GM12878 (cell line): ENCODE data around the gene TNK1. TPM values are rescaled to one million over a fixed set of nuclear protein-coding genes. Genes with fewer than 3 reads are reported as not detected.
A peak's percentile ranks its signal among the peaks of the same experiment; 100 is the strongest.

ENCODE experiments used
- ATAC-seq: fragments of 200-7000 bp; cut with Tn5 transposase; 3 replicates; pipeline ENCODE4 v1.9.1; 2020; ENCODE audit warnings: mild to moderate bottlenecking, moderate library complexity
- BruUV-seq: library from RNA; stranded (reverse); fragments of 400-500 nt; replicated peaks from 2 replicates; lab custom pipeline; 2021; lab: Mats Ljungman, UMichigan
- CTCF ChIA-PET: fragments of 300-600 bp; sonication (Branson Sonifier 250); formaldehyde crosslinking; extraction: SDS; loops from one replicate; lab custom pipeline; 2021; ENCODE audit warnings: inconsistent platforms; lab: Yijun Ruan, JAX
- POLR2A ChIA-PET: fragments of 350-600 bp; formaldehyde crosslinking; extraction: SDS; loops from one replicate; lab custom pipeline; 2021; ENCODE audit warnings: inconsistent platforms; lab: Charles Lee
- RAD21 ChIA-PET: fragments of 300-600 bp; sonication (Branson Sonifier 250); formaldehyde crosslinking; loops from one replicate; lab custom pipeline; 2023; ENCODE audit warnings: antibody characterized with exemption; ENCODE audit not compliant: unreplicated experiment; lab: Charles Lee
- SMC1A ChIA-PET: fragments of 300-600 bp; sonication (Branson Sonifier 250); formaldehyde crosslinking; loops from one replicate; lab custom pipeline; 2023; ENCODE audit not compliant: unreplicated experiment, uncharacterized antibody; lab: Charles Lee
- DNase-seq: peaks from one replicate; pipeline ENCODE4 v3.0.0-alpha.2; 2011; ENCODE audit warnings: low read depth, low spot score
- FAIRE-seq: peaks from 3 replicates; lab custom pipeline; 2011; peaks lifted over from hg19 to GRCh38; lab: Jason Lieb, UNC
- H2AFZ ChIP-seq: 2 replicates; pipeline ENCODE4 v1.6.0; 2011; ENCODE audit warnings: low read depth, low read length, control low read depth; ENCODE audit not compliant: control insufficient read depth
- H3K27ac ChIP-seq: 2 replicates; pipeline ENCODE4 v1.5.1; 2011; ENCODE audit warnings: control low read depth; ENCODE audit not compliant: control insufficient read depth, insufficient read depth
- H3K27me3 ChIP-seq, 2 experiments: replicated peaks in 1 of 2; 2 replicates each; pipeline versions ENCODE4 v1.6.0 to v1.6.1; 2011; ENCODE audit warnings: low read length in 1 of 2; ENCODE audit not compliant: control insufficient read depth in 2 of 2, insufficient read depth in 2 of 2
- H3K36me3 ChIP-seq, 2 experiments: 2 replicates each; pipeline ENCODE4 v1.5.1; 2011; ENCODE audit warnings: low read length in 1 of 2; ENCODE audit not compliant: control insufficient read depth in 2 of 2, insufficient read depth in 2 of 2
- H3K4me1 ChIP-seq: 2 replicates; pipeline ENCODE4 v1.6.1; 2011; ENCODE audit warnings: mild to moderate bottlenecking, low read length, moderate library complexity, mixed read lengths; ENCODE audit not compliant: control insufficient read depth, insufficient read depth
- H3K4me2 ChIP-seq: 2 replicates; pipeline ENCODE4 v1.6.0; 2011; ENCODE audit warnings: control low read depth; ENCODE audit not compliant: control insufficient read depth, insufficient read depth
- H3K4me3 ChIP-seq: fragments of 200-600 bp; sonication (generic); 2 replicates; pipeline ENCODE4 v1.5.1; 2016
- H3K79me2 ChIP-seq: 2 replicates; pipeline ENCODE4 v1.6.0; 2011; ENCODE audit warnings: low read length; ENCODE audit not compliant: control insufficient read depth, insufficient read depth
- H3K9ac ChIP-seq: 2 replicates; pipeline ENCODE4 v1.8.0; 2011; ENCODE audit warnings: low read length, control low read depth, mixed read lengths; ENCODE audit not compliant: control insufficient read depth, insufficient read depth
- H3K9me3 ChIP-seq: replicated peaks from 3 replicates; pipeline ENCODE4 v1.5.1; 2011; ENCODE audit warnings: mild to moderate bottlenecking, low read length; ENCODE audit not compliant: control insufficient read depth, insufficient read depth
- H4K20me1 ChIP-seq: 2 replicates; pipeline ENCODE4 v1.6.0; 2011; ENCODE audit not compliant: control insufficient read depth, insufficient read depth
- CREB1 ChIP-seq: IDR thresholded peaks from 2 replicates; pipeline ENCODE4 v1.6.1; 2012; ENCODE audit warnings: low read depth, mild to moderate bottlenecking, inconsistent platforms
- EGR1 ChIP-seq, 2 experiments: IDR thresholded peaks; 1 replicate in 1 of 2; 2 replicates in 1 of 2; pipeline ENCODE4 v1.6.1; 2011 to 2012; ENCODE audit warnings: low read depth in 2 of 2, low read length in 2 of 2, borderline replicate concordance in 1 of 2, mild to moderate bottlenecking in 1 of 2, moderate library complexity in 1 of 2
- ETV6 ChIP-seq, 2 experiments: fragments of 450-650 bp in 1 of 2; IDR thresholded peaks in 1 of 2; conservative IDR thresholded peaks in 1 of 2; 2 replicates each; pipeline ENCODE4 v1.6.1; 2014; ENCODE audit warnings: antibody characterized with exemption in 1 of 2, borderline replicate concordance in 1 of 2, low read depth in 1 of 2, mild to moderate bottlenecking in 1 of 2, moderate library complexity in 1 of 2
- IKZF1 ChIP-seq: fragments of 450-650 bp; conservative IDR thresholded peaks from 2 replicates; pipeline ENCODE4 v1.6.1; 2017; ENCODE audit warnings: antibody characterized with exemption, mild to moderate bottlenecking
- KLF5 ChIP-seq: fragments of 450-650 bp; IDR thresholded peaks from 2 replicates; pipeline ENCODE4 v1.6.1; 2014; ENCODE audit warnings: mild to moderate bottlenecking; ENCODE audit not compliant: partially characterized antibody
- MAX ChIP-seq: IDR thresholded peaks from 2 replicates; pipeline ENCODE4 v1.6.1; 2012; ENCODE audit warnings: low read depth, low read length, improper control_type of control experiment
- MTA2 ChIP-seq: fragments of 450-650 bp; IDR thresholded peaks from 2 replicates; pipeline ENCODE4 v1.6.1; 2016; ENCODE audit warnings: low read depth, mild to moderate bottlenecking, moderate library complexity
- POLR2AphosphoS2 ChIP-seq: IDR thresholded peaks from 2 replicates; pipeline ENCODE4 v1.6.1; 2011; ENCODE audit warnings: low read depth, mild to moderate bottlenecking, low read length, improper control_type of control experiment, moderate library complexity
- RELB ChIP-seq: fragments of 450-650 bp; IDR thresholded peaks from 2 replicates; pipeline ENCODE4 v1.6.1; 2017; ENCODE audit warnings: low read depth, mild to moderate bottlenecking, moderate library complexity
- REST ChIP-seq: IDR thresholded peaks from 2 replicates; pipeline ENCODE4 v1.6.1; 2012; ENCODE audit warnings: mild to moderate bottlenecking, low read depth, low read length
- SUPT20H ChIP-seq: IDR thresholded peaks from 2 replicates; pipeline ENCODE4 v1.6.1; 2011; ENCODE audit warnings: low read depth, mild to moderate bottlenecking, low read length, moderate library complexity, borderline replicate concordance; ENCODE audit not compliant: control insufficient read depth
- TARDBP ChIP-seq: IDR thresholded peaks from 2 replicates; pipeline ENCODE4 v1.6.1; 2016; ENCODE audit warnings: borderline replicate concordance
- YY1 ChIP-seq: IDR thresholded peaks from 2 replicates; pipeline ENCODE4 v1.6.1; 2011; ENCODE audit warnings: low read depth, mild to moderate bottlenecking, low read length
- WGBS: methylation state at CpG from one replicate; pipeline ENCODE4 v1.1.6; 2016; ENCODE audit warnings: low lambda C conversion rate; ENCODE audit not compliant: insufficient replicate concordance, insufficient coverage; ENCODE audit errors: missing lambda C conversion rate; 5-methylcytosine and 5-hydroxymethylcytosine counted together
- in situ Hi-C: fragments of 300-500 bp; cut with MboI; formaldehyde crosslinking; loops from 9 replicates; pipeline ENCODE4 v1.14.3; 2018; ENCODE audit warnings: mixed read lengths
- intact Hi-C: fragments of 100-400 bp; cut with micrococcal nuclease; formaldehyde crosslinking; loops from one replicate; pipeline ENCODE4 v1.14.2; 2022; ENCODE audit not compliant: unreplicated experiment
- polyA plus RNA-seq, 11 experiments: library from polyadenylated mRNA; depleted of rRNA in 4 of 11; unstranded in 6 of 11; stranded (reverse) in 5 of 11; fragments of >200 nt; fragmentation: Nextera tagmentation in 4 of 11; fragmentation: Illumina TruSeq in 1 of 11; extraction: Ambion mirVana in 4 of 11; extraction: Trizol in 1 of 11; gene quantifications; 1 replicate in 1 of 11; 2 replicates in 10 of 11; pipeline versions ENCODE4 v1.2.1 to v1.2.3, GENCODE V29; 2011 to 2016; ENCODE audit warnings: inconsistent platforms in 2 of 11, missing spikeins in 2 of 11, low read depth in 1 of 11
- total RNA-seq, 4 experiments: library from RNA; depleted of rRNA in 3 of 4; stranded (reverse); fragments of >200 nt in 3 of 4; fragmentation: Illumina TruSeq in 1 of 4; extraction: Trizol in 1 of 4; gene quantifications; 2 replicates each; pipeline versions ENCODE4 v1.2.1 to v1.2.3, GENCODE V29; 2013 to 2021

The TNK1 gene
- total and polyA plus RNA-seq, 10 of the 15 experiments (the other 5 are each of a cell fraction or from before 2014, with no cell fraction given) = 0.06 to 2.5 (median 0.70) TPM

- TF ChIP-seq ETV6 (conservative IDR thresholded peaks at IDR 0.05 in 1 of 2, IDR thresholded peaks at IDR 0.05 in 1 of 2; ENCODE audit: borderline replicate concordance in 1 of 2, low read depth in 1 of 2) (no peak), MAX (0 out of 2 replicates have a peak, but pooled peaks have one; percentile 14), CREB1 (peak; percentile 68; the same call in 1 of the 2 replicates), EGR1 (IDR thresholded peaks at IDR 0.05; ENCODE audit: borderline replicate concordance in 1 of 2, low read depth in 2 of 2, low read length in 2 of 2) (0 out of 3 replicates have a peak, but pooled peaks of 1 of the 2 experiments have one; percentile 33), SUPT20H (no peak), MTA2 (no peak), POLR2AphosphoS2 (peak; percentile 29; the same call in 1 of the 2 replicates), YY1 (0 out of 2 replicates have a peak, but pooled peaks have one; percentile 43), IKZF1 (0 out of 2 replicates have a peak, but pooled peaks have one; percentile 25), TARDBP (peak; percentile 26; the same call in 1 of the 2 replicates)
These were observed 3.0 kb downstream of the TNK1 start (continued) for GRCh38 chr17:7383742-7384488.

- H3K36me3 ChIP-seq = no peaks in the 10 kb centered on the region
- no peak overlapping the region for H3K27ac ChIP-seq
- SMC1A ChIA-PET = no interaction called here
- H3K9me3 ChIP-seq = no peaks in the 10 kb centered on the region; the same call in 2 of the 3 replicates
- H3K4me2 ChIP-seq = peak overlapping the region; percentile 86
- RAD21 ChIA-PET = no interaction called here
- peak overlapping the region; percentile 53 for H3K4me3 ChIP-seq
- POLR2A ChIA-PET = interaction anchor here (0.6 kb wide), 1 partner anchor 19 kb away, joined by 3 read pairs; the partner anchor contains the start of gene TMEM256
- peak overlapping the region; percentile 38; the same call in 1 of the 2 replicates for H3K9ac ChIP-seq
- peak overlapping the region; percentile 79 for H2AFZ ChIP-seq
- 35% methylated on average over 23 of the region's 23 CpGs for WGBS
- no peak for ATAC-seq
- no TSS peak for BruUV-seq
- intact Hi-C loops (no loop called here), in situ Hi-C loops (no loop called here)
- no peaks in the 10 kb centered on the region for H3K79me2 ChIP-seq
- CTCF ChIA-PET = interaction anchor here (1.0 to 1.1 kb wide), 2 partner anchors 303 to 330 kb away, joined by 3 read pairs; partner anchors contain the start of gene TP53
- no peak for FAIRE-seq
- H3K27me3 ChIP-seq = peaks cover 4 to 5% of the 10 kb centered on the region in 2 experiments; a peak in 3 of 4 replicates
- H3K4me1 ChIP-seq = peaks cover 8% of the 10 kb centered on the region; the same call in 1 of the 2 replicates
- no peaks in the 10 kb centered on the region for H4K20me1 ChIP-seq
- DNase-seq = no peak
- TF ChIP-seq RELB (no peak), REST (no peak), KLF5 (no peak)
These were observed 3.7 kb downstream of the TNK1 start for GRCh38 chr17:7384489-7385081.
